HepG2 (cell line): ENCODE data around the gene SMTN.

Experiments
- ELF1 ChIP-seq: sonication (generic); formaldehyde crosslinking; IDR thresholded peaks from 2 replicates; pipeline ENCODE4 v1.4.0; 2020; ENCODE audit warnings: missing genetic modification reagents
- FOXJ3 ChIP-seq: sonication (generic); formaldehyde crosslinking; IDR thresholded peaks from 2 replicates; pipeline ENCODE4 v1.4.0; 2020; ENCODE audit warnings: missing genetic modification reagents, mild to moderate bottlenecking, borderline replicate concordance
- MAX ChIP-seq: IDR thresholded peaks from 2 replicates; pipeline ENCODE4 v1.6.1; 2012; ENCODE audit warnings: inconsistent platforms
- POLR2AphosphoS5 ChIP-seq: IDR thresholded peaks from 2 replicates; pipeline ENCODE4 v1.6.1; 2012; ENCODE audit warnings: low read depth, low read length
- UBTF ChIP-seq: sonication (generic); formaldehyde crosslinking; IDR thresholded peaks from 2 replicates; pipeline ENCODE4 v1.4.0; 2020; ENCODE audit warnings: mild to moderate bottlenecking, missing genetic modification reagents

- TF ChIP-seq ELF1 (CRISPR knock-in tag), result no peak
- TF ChIP-seq FOXJ3 (CRISPR knock-in tag), result no peak
- no peak for TF ChIP-seq MAX
- no peak for TF ChIP-seq UBTF (CRISPR knock-in tag)
- TF ChIP-seq POLR2AphosphoS5, result no peak
These were observed 67.4 kb downstream of the SMTN start for GRCh38 chr22:31148488-31148887.
